ENCODE measurements around the gene GSG1L2.

DNA sequence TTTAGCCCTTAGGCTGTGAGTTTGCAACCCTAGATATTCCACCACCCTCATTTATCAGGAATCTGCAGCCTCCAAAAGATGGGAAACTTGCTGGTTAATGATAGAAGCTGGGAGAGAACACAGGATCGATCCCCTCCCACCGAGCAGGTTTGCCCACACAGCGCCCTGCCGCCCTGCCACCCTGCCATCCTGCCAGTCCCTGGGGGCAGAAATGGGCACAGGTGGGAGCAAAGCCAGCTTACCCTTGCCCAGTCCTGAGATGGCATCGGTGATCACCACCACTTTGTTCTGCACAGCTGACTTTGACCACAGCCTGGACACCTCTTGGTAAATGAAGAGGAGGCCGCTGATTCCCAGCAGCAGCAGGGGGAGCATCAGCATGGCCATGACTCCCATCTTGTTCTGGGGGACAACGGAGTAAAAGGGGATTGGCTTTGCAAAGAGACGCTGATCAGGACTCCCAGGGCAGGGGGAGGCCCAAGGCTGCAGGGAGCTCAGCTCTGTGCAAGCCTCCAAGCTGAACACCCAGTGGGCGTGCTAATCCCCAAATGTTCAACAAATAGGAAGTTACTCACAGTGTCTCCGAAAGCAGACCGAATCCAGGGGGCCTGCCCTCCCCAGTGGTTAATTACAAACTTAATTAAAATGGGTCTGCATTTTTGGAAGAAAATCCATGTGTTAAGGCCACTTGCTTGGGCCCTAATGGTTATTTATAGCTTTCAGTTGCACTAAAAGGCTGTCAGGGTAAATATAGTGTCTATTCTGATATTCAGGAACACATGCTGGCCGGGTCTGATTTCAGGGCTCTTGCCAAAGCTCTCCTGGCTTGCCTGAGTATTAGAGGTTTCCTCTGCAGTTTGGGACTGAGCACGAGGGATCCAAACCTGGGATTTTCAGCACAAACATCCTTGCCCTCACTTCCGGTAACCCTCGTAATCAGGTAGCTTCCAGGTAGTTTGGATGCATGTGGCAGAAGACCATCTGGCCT is 30.7 kb downstream of the GSG1L2 start, which contains the start of gene DHRS7C:
- no peak for TF ChIP-seq CTCF (IDR thresholded peaks at IDR 0.05)
- TF ChIP-seq SIN3A (IDR thresholded peaks at IDR 0.05; ENCODE audit: borderline replicate concordance, insufficient read depth, low read depth, low read length): no peak
- no peak for TF ChIP-seq POLR2AphosphoS5 (IDR thresholded peaks at IDR 0.05; ENCODE audit: low read depth, low read length)

Data from Panc1 (cell line).